GOT3 (cell line): ENCODE measurements around the gene PRKD1.
"Not testable (repeated sequence)": the region's sequence is repeated elsewhere in the genome, so short reads cannot be mapped to it uniquely, and the experiment has no call there.

Experiments used
- DNase-seq: peaks from one replicate; lab custom pipeline; 2025; ENCODE audit warnings: mixed read lengths; lab: John Stamatoyannopoulos, UW

Gene PRKD1

GRCh38 chr14:29743531-29743930, 184.1 kb downstream of the PRKD1 start:
- no peak for DNase-seq

GRCh38 chr14:29741909-29742401, 185.7 kb downstream of the PRKD1 start:
- no peak for DNase-seq

GRCh38 chr14:29740491-29740890, 187.2 kb downstream of the PRKD1 start:
- no peak for DNase-seq

GRCh38 chr14:29738950-29739349, 188.7 kb downstream of the PRKD1 start:
- no peak for DNase-seq

- DNase-seq: no peak
Observed at GRCh38 chr14:29738056-29738455, 189.6 kb downstream of the PRKD1 start.

GRCh38 chr14:29735459-29735858, 192.2 kb downstream of the PRKD1 start:
- no peak for DNase-seq

- DNase-seq: no peak
Observed at GRCh38 chr14:29734732-29735131, 192.9 kb downstream of the PRKD1 start.

- not testable (repeated sequence) for DNase-seq
Observed at GRCh38 chr14:29726560-29727331, 200.9 kb downstream of the PRKD1 start.

- no peak for DNase-seq
Observed at GRCh38 chr14:29724991-29725390, 202.7 kb downstream of the PRKD1 start.

- no peak for DNase-seq
Observed at GRCh38 chr14:29722831-29723230, 204.8 kb downstream of the PRKD1 start.

GRCh38 chr14:29721586-29721985, 206.1 kb downstream of the PRKD1 start:
- no peak for DNase-seq

GRCh38 chr14:29717901-29718300, 209.7 kb downstream of the PRKD1 start:
- no peak for DNase-seq

- DNase-seq: no peak
Observed at GRCh38 chr14:29716150-29716549, 211.5 kb downstream of the PRKD1 start.

GRCh38 chr14:29712601-29713000, 215.0 kb downstream of the PRKD1 start:
- DNase-seq: no peak

GRCh38 chr14:29710015-29710414, 217.6 kb downstream of the PRKD1 start:
- DNase-seq: no peak

GRCh38 chr14:29709490-29709889, 218.2 kb downstream of the PRKD1 start:
- DNase-seq: no peak

- DNase-seq: no peak
Observed at GRCh38 chr14:29706700-29707099, 220.9 kb downstream of the PRKD1 start.

GRCh38 chr14:29705801-29706200, 221.8 kb downstream of the PRKD1 start:
- no peak for DNase-seq

- DNase-seq: not testable (repeated sequence)
Observed at GRCh38 chr14:29689597-29689996, 238.1 kb downstream of the PRKD1 start.

GRCh38 chr14:29687866-29688265, 239.8 kb downstream of the PRKD1 start:
- DNase-seq: no peak

GRCh38 chr14:29687071-29687765, 240.4 kb downstream of the PRKD1 start:
- no peak for DNase-seq

GRCh38 chr14:29684926-29685325, 242.7 kb downstream of the PRKD1 start:
- no peak for DNase-seq

- DNase-seq: no peak
Observed at GRCh38 chr14:29682789-29683188, 244.9 kb downstream of the PRKD1 start.
